ENCODE results near the gene AMELY.
"Not testable (repeated sequence)": the region's sequence is repeated elsewhere in the genome, so short reads cannot be mapped to it uniquely, and the experiment has no call there.

AMELY gene, protein sequence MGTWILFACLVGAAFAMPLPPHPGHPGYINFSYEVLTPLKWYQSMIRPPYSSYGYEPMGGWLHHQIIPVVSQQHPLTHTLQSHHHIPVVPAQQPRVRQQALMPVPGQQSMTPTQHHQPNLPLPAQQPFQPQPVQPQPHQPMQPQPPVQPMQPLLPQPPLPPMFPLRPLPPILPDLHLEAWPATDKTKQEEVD

DNA sequence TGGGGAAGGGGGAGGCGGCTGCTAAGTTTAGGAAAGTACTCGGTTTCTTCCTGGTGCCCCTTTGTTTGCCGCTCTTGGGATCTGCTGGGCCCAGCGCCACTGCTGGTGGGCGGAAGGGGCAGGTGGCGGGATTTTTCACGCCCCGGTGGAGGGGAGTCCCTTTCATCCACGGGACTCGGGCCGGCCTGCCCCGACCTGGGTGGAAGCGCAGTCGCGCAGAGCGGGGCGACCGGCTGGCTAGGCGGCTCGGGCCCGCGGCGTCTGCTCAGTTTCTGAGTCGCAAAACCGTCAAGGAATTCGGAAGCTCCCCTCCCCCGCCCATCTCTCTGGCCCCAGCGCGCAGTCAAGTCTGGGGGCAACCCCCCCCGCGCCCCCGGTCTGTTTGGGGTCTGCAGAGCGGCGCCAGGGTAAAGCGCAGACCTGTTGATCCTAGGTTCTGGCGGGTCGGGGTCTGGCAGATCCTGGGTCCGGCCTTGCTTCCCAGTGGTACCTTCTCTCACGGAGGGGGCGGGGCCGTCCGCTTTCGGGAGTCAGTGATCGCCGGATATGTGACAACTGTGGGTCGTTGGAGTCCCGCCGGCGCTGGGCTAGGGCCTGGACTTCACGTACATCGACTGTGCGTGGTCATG, at the start of gene AMELY:
AMELY (minus strand) TSS at position 500 of the 629 bp plus-strand sequence. CDS start 39,144 bp downstream, outside the sequence.
- in situ Hi-C loops (cut with MboI; ENCODE audit: low sequenced_read_pairs): no loop called here

GRCh38 chrY:6949947-6950346, 38.4 kb upstream of the AMELY start:
- in situ Hi-C loops (cut with MboI; ENCODE audit: low sequenced_read_pairs): no loop called here

- in situ Hi-C loops (cut with MboI; ENCODE audit: low sequenced_read_pairs): no loop called here
Observed at GRCh38 chrY:6948378-6948777, 36.8 kb upstream of the AMELY start.

DNA sequence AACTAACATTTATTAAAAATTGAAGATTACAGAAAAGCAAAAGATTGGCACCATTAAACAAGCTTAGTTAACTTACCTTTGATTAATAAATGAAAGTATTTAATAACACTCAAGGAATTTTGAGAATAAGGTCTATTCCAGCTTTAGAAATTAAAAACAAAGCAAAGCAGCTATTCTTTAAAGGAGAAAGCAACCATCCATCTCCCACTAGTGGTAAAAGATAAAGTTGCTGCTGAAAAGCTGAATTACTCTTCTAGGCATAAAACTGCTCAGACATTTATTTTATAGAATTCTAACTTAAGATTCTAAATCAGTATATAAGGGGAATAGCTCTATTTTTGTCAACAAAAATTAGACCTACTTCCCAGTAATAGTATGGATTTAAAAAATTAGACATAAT, 36.1 kb upstream of the AMELY start:
- in situ Hi-C loops (cut with MboI; ENCODE audit: low sequenced_read_pairs): no loop called here

- in situ Hi-C loops (cut with MboI; ENCODE audit: low sequenced_read_pairs): no loop called here
Observed at GRCh38 chrY:6935497-6935896, 23.9 kb upstream of the AMELY start.

GRCh38 chrY:6931779-6932396, 20.3 kb upstream of the AMELY start:
- in situ Hi-C loops (cut with MboI; ENCODE audit: low sequenced_read_pairs): no loop called here

- in situ Hi-C loops (cut with MboI; ENCODE audit: low sequenced_read_pairs): no loop called here
Observed at GRCh38 chrY:6929237-6929636, 17.7 kb upstream of the AMELY start.

GRCh38 chrY:6928265-6928664, 16.7 kb upstream of the AMELY start:
- in situ Hi-C loops (cut with MboI; ENCODE audit: low sequenced_read_pairs): no loop called here

GRCh38 chrY:6921061-6921460, 9.5 kb upstream of the AMELY start:
- in situ Hi-C loops (cut with MboI; ENCODE audit: low sequenced_read_pairs): no loop called here

GRCh38 chrY:6913362-6913761, 1.8 kb upstream of the AMELY start:
- in situ Hi-C loops (cut with MboI; ENCODE audit: low sequenced_read_pairs): no loop called here

GRCh38 chrY:6910372-6911252, 940 bp downstream of the AMELY start, which contains the start of gene TBL1Y:
TSS of gene TBL1Y (plus strand) at chrY:6910697. CDS start at chrY:7025085, 114,388 bp downstream.
- in situ Hi-C loops (cut with MboI; ENCODE audit: low sequenced_read_pairs): no loop called here

- in situ Hi-C loops (cut with MboI; ENCODE audit: low sequenced_read_pairs): no loop called here
Observed at GRCh38 chrY:6909856-6910255, 1.7 kb downstream of the AMELY start.

- in situ Hi-C loops (cut with MboI; ENCODE audit: low sequenced_read_pairs): no loop called here
Observed at GRCh38 chrY:6909118-6909521, 2.4 kb downstream of the AMELY start.

DNA sequence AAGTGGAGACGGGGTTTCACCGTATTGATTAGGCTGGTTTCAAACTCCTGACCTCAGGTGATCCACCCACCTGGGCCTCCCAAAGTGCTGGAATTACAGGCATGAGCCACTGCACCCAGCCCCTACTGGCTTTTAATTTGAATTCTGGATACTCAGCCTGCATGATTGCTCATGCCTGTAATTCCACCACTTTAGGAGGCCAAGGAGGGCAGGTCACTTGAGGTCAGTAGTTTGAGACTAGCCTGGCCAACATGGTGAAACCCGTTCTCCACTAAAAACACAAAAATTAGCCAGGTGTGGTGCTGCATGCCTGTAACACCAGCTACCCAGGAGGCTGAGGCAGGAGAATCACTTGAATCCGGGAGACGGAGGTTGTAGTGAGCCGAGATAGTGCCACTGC, 3.5 kb downstream of the AMELY start:
- in situ Hi-C loops (cut with MboI; ENCODE audit: low sequenced_read_pairs): not testable (repeated sequence)

GRCh38 chrY:6907591-6907990, 4.0 kb downstream of the AMELY start:
- in situ Hi-C loops (cut with MboI; ENCODE audit: low sequenced_read_pairs): no loop called here

DNA sequence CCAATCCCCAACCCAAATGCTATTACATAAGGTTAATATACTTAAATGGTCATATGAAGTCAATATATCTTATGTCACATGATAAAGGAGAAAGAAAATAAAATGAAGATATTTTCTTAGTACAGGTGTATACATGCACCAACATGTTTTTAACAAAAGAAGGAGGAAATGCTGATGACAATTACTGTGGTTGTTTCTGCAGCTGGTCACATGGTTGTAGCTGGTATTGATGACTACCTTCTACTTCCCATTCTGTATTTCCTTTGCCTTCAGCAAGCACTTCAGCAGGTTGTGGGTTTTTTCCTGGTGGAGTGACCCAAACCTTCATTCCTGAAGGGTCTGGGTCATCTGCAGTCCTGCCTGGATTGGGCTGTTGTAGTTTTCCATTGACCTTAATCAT, 9.4 kb downstream of the AMELY start:
- in situ Hi-C loops (cut with MboI; ENCODE audit: low sequenced_read_pairs): not testable (repeated sequence)

GRCh38 chrY:6895236-6895635, 16.3 kb downstream of the AMELY start:
- in situ Hi-C loops (cut with MboI; ENCODE audit: low sequenced_read_pairs): no loop called here

DNA sequence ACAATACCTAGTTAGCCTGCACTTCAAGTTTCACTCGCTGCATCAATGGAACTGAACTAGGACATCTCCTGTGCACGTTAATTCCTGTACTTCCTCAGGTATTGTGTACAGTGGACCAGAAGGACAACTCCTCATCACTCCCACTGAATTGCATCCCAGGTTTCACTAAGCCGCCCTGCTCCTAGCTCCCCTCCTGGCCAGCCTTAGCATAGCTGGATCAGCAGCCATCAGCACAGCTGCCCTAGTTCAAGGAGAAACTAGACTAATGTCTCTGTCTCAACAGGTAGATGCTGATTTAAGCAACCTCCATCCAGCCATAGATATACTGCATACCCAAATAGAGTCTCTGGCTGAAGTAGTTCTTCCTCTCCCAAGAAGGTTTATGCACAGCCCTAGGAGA, 17.1 kb downstream of the AMELY start:
- in situ Hi-C loops (cut with MboI; ENCODE audit: low sequenced_read_pairs): no loop called here

DNA sequence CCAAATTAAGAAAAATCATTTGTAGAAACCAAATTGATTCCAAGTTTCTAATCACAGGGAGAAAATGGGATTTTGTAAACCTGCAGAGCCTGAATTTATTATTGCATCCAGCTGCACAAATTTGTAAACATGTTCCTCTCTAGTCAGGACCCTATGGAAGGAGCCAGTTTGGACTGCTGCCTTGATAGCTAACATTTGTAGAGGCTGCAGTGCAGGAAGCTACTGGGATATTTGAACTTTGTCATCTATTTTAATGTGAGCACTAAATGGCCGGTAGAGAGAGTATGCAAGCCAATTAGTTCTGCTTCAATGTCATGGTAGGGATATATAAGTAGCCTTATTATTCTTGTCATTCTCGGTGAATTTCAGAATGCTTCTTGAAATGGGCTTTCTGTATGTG, 62.2 kb downstream of the AMELY start:
- in situ Hi-C loops (cut with MboI; ENCODE audit: low sequenced_read_pairs): no loop called here

DNA sequence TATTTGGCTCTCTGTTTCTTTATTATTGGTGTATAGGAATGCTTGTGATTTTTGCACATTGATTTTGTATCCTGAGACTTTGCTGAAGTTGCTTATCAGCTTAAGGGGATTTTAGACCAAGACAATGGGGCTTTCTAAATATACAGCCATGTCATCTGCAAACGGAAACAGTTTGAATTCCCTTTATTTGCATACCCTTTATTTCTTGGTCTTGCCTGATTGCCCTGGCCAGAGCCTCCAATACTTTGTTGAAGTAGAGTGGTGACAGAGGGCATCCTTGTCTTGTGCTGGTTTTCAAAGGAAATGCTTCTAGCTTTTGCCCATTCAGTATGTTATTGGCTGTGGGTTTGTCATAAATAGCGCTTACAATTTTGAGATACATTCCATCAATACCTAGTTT, 68.9 kb downstream of the AMELY start:
- in situ Hi-C loops (cut with MboI; ENCODE audit: low sequenced_read_pairs): not testable (repeated sequence)
